HG03575 (cell line): ENCODE data around the gene GALNT9.
"Not testable (repeated sequence)": the region's sequence is repeated elsewhere in the genome, so short reads cannot be mapped to it uniquely, and the experiment has no call there.

Experiments
- ATAC-seq: cut with Tn5 transposase; IDR thresholded peaks from one replicate; pipeline ENCODE4 v1.9.1; 2021; ENCODE audit not compliant: unreplicated experiment, insufficient number of reproducible peaks, low FRiP score; ENCODE audit errors: extremely low read depth

The GALNT9 gene

GRCh38 chr12:132199526-132200319 is 129.7 kb downstream of the GALNT9 start:
- ATAC-seq: no peak

- no peak for ATAC-seq
Observed at GRCh38 chr12:132199101-132199500, 130.3 kb downstream of the GALNT9 start.

GRCh38 chr12:132197581-132198354 is 131.6 kb downstream of the GALNT9 start:
- ATAC-seq: no peak

- ATAC-seq: no peak
Observed at GRCh38 chr12:132196873-132197390, 132.5 kb downstream of the GALNT9 start.

GRCh38 chr12:132196038-132196872 is 133.1 kb downstream of the GALNT9 start:
- ATAC-seq: no peak

GRCh38 chr12:132195242-132195641 is 134.1 kb downstream of the GALNT9 start:
- ATAC-seq: not testable (repeated sequence)

- no peak for ATAC-seq
Observed at GRCh38 chr12:132194556-132194955, 134.8 kb downstream of the GALNT9 start.

GRCh38 chr12:132194056-132194455 is 135.3 kb downstream of the GALNT9 start:
- no peak for ATAC-seq

GRCh38 chr12:132191715-132192553 is 137.5 kb downstream of the GALNT9 start:
- no peak for ATAC-seq

- ATAC-seq: no peak
Observed at GRCh38 chr12:132190834-132191500, 138.4 kb downstream of the GALNT9 start.

- ATAC-seq: no peak
Observed at GRCh38 chr12:132190012-132190755, 139.2 kb downstream of the GALNT9 start.

GRCh38 chr12:132189378-132190011 is 139.9 kb downstream of the GALNT9 start:
- no peak for ATAC-seq

GRCh38 chr12:132188916-132189325 is 140.5 kb downstream of the GALNT9 start:
- no peak for ATAC-seq

- no peak for ATAC-seq
Observed at GRCh38 chr12:132188451-132188901, 140.9 kb downstream of the GALNT9 start.

- no peak for ATAC-seq
Observed at GRCh38 chr12:132187646-132188450, 141.5 kb downstream of the GALNT9 start.
